ENCODE measurements around the gene C2orf66.

Gene C2orf66

GRCh38 chr2:196758474-196759377, 50.4 kb downstream of the C2orf66 start:
- no peak for DNase-seq

Data from inflammatory macrophage treated with lipopolysaccharide for 4 hours (primary cell).